NCI-H1092 (cell line): Measurements from ENCODE around the gene SLC9C2.
A peak's percentile ranks its signal among the peaks of the same experiment; 100 is the strongest.

Experiments used
- DNase-seq: peaks from one replicate; lab custom pipeline; 2025; lab: John Stamatoyannopoulos, UW

SLC9C2 gene

GRCh38 chr1:173451981-173452380 lies 150.9 kb downstream of the SLC9C2 start:
- DNase-seq: peak; percentile 55
